ENCODE results near the gene TMPRSS11D.

- TF ChIP-seq POLR2A (IDR thresholded peaks at IDR 0.05; ENCODE audit: low read depth, low read length) (no peak), CTCF (IDR thresholded peaks at IDR 0.05; ENCODE audit: extremely low read depth in 1 of 2, insufficient read depth in 1 of 2, low read depth in 1 of 2, low read length in 2 of 2) (no peak), EZH2 (IDR thresholded peaks at IDR 0.05; ENCODE audit: borderline replicate concordance, low read depth, low read length, severe bottlenecking) (no peak), POLR2AphosphoS5 (IDR thresholded peaks at IDR 0.05; ENCODE audit: insufficient read depth, low read depth, low read length) (no peak), FOS (IDR thresholded peaks at IDR 0.05; ENCODE audit: borderline replicate concordance, insufficient read depth, low read length) (peak; percentile 70)
These were observed 2.5 kb upstream of the TMPRSS11D start for GRCh38 chr4:67886281-67886680.

All from endothelial cell of umbilical vein (primary cell).